Gastrocnemius medialis (tissue), 4 donors: ENCODE measurements around the gene MALRD1. TPM values are rescaled to one million over a fixed set of nuclear protein-coding genes. Genes with fewer than 3 reads are reported as not detected.

Experiments
- ATAC-seq, 2 donors: fragments of 150-250 bp; one replicate each; pipeline ENCODE4 v1.9.1; 2016
- DNase-seq, 2 donors: peaks; one replicate each; pipeline ENCODE4 v3.0.0-alpha.2; 2019
- H3K27ac ChIP-seq, 4 donors: fragments of 200-600 bp; sonication (generic); 1 replicate in 1 of 4; 2 replicates in 3 of 4; pipeline ENCODE4 v1.5.1; 2016 to 2018; ENCODE audit warnings: mild to moderate bottlenecking in 2 of 4, moderate library complexity in 1 of 4
- H3K27me3 ChIP-seq, 3 donors: fragments of 200-600 bp; sonication (generic) in 2 of 3; 1 replicate in 1 of 3; 2 replicates in 2 of 3; pipeline versions ENCODE4 v1.5.1 to v1.6.0; 2016 to 2019; ENCODE audit warnings: mild to moderate bottlenecking in 1 of 3, moderate library complexity in 1 of 3
- H3K36me3 ChIP-seq, 2 donors: fragments of 200-600 bp; sonication (generic) in 1 of 2; one replicate each; pipeline ENCODE4 v1.5.1; 2017 to 2018
- H3K4me1 ChIP-seq, 2 donors: fragments of 200-600 bp; sonication (generic) in 1 of 2; one replicate each; pipeline ENCODE4 v1.5.1; 2016 to 2017; ENCODE audit warnings: mild to moderate bottlenecking in 2 of 2
- H3K4me3 ChIP-seq, 4 donors: fragments of 200-600 bp; sonication (generic) in 3 of 4; 1 replicate in 1 of 4; 2 replicates in 3 of 4; pipeline ENCODE4 v1.5.1; 2016 to 2019; ENCODE audit warnings: mild to moderate bottlenecking in 2 of 4
- H3K9me3 ChIP-seq, 3 donors: fragments of 200-600 bp; sonication (generic) in 2 of 3; 1 replicate in 1 of 3; 2 replicates in 2 of 3; pipeline ENCODE4 v1.5.1; 2016 to 2019
- POLR2A ChIP-seq, 2 donors: fragments of 450-650 bp; IDR thresholded peaks; one replicate each; pipeline ENCODE4 v1.6.1; 2017; ENCODE audit warnings: antibody characterized with exemption in 2 of 2, mild to moderate bottlenecking in 2 of 2, moderate library complexity in 2 of 2
- in situ Hi-C, 4 donors: fragments of 200-750 bp; cut with MboI; loops; one replicate each; pipeline versions ENCODE4 v1.15.0 to v1.8.0; 2017; ENCODE audit warnings: low sequenced_read_pairs in 4 of 4
- intact Hi-C: fragments of 100-400 bp; cut with DNase I; formaldehyde crosslinking; loops from one replicate; pipeline ENCODE4 v1.15.1; 2023; ENCODE audit warnings: low total_unique reads
- total RNA-seq, 4 donors: library from RNA; depleted of rRNA; stranded (reverse); fragments of >200 nt; gene quantifications; one replicate each; pipeline versions ENCODE4 v1.1.0 to v1.2.3, GENCODE V29; 2016
- TF ChIP-seq, protein P1 (sequence below), 5 experiments: fragments of 450-650 bp in 3 of 5; fragments of 200-600 bp in 2 of 5; sonication (generic) in 2 of 5; IDR thresholded peaks in 4 of 5; conservative IDR thresholded peaks in 1 of 5; 1 replicate in 4 of 5; 2 replicates in 1 of 5; pipeline ENCODE4 v1.5.1; 2016 to 2019; ENCODE audit warnings: antibody characterized with exemption in 5 of 5, mild to moderate bottlenecking in 3 of 5, moderate library complexity in 3 of 5

MALRD1 gene
- total RNA-seq, 4 donors from 2014 or later: 0.75 TPM; not detected in 3

- ATAC-seq: no peak
- H3K4me3 ChIP-seq: no peak overlapping the region
- DNase-seq: no peak
- no peaks in the 10 kb centered on the region for H3K27me3 ChIP-seq
- H3K9me3 ChIP-seq: peaks cover 0 to 7% (median 0%) of the 10 kb centered on the region in 3 donors
- H3K36me3 ChIP-seq: no peaks in the 10 kb centered on the region
- no peaks in the 10 kb centered on the region for H3K4me1 ChIP-seq
- in situ Hi-C loops: no loop called here
- no peak overlapping the region for H3K27ac ChIP-seq
- intact Hi-C loops: no loop called here
- TF ChIP-seq, protein P1, sequence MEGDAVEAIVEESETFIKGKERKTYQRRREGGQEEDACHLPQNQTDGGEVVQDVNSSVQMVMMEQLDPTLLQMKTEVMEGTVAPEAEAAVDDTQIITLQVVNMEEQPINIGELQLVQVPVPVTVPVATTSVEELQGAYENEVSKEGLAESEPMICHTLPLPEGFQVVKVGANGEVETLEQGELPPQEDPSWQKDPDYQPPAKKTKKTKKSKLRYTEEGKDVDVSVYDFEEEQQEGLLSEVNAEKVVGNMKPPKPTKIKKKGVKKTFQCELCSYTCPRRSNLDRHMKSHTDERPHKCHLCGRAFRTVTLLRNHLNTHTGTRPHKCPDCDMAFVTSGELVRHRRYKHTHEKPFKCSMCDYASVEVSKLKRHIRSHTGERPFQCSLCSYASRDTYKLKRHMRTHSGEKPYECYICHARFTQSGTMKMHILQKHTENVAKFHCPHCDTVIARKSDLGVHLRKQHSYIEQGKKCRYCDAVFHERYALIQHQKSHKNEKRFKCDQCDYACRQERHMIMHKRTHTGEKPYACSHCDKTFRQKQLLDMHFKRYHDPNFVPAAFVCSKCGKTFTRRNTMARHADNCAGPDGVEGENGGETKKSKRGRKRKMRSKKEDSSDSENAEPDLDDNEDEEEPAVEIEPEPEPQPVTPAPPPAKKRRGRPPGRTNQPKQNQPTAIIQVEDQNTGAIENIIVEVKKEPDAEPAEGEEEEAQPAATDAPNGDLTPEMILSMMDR (IDR thresholded peaks at IDR 0.05 in 4 of 5, conservative IDR thresholded peaks at IDR 0.05 in 1 of 5): no peak
- no peak for TF ChIP-seq POLR2A (IDR thresholded peaks at IDR 0.05)
Measured at GRCh38 chr10:19663344-19663743, 614.7 kb downstream of the MALRD1 start.

GRCh38 chr10:19668116-19668515, 619.5 kb downstream of the MALRD1 start:
- DNase-seq (no peak), ATAC-seq (no peak)
- no peaks in the 10 kb centered on the region for H3K4me1 ChIP-seq
- H3K27me3 ChIP-seq: no peaks in the 10 kb centered on the region
- in situ Hi-C loops (no loop called here), intact Hi-C loops (no loop called here)
- TF ChIP-seq POLR2A (IDR thresholded peaks at IDR 0.05): no peak
- TF ChIP-seq, protein P1 (IDR thresholded peaks at IDR 0.05 in 4 of 5, conservative IDR thresholded peaks at IDR 0.05 in 1 of 5): no peak
- no peaks in the 10 kb centered on the region for H3K36me3 ChIP-seq
- H3K9me3 ChIP-seq: no peaks in the 10 kb centered on the region
- no peak overlapping the region for H3K27ac ChIP-seq
- H3K4me3 ChIP-seq: no peak overlapping the region

DNA sequence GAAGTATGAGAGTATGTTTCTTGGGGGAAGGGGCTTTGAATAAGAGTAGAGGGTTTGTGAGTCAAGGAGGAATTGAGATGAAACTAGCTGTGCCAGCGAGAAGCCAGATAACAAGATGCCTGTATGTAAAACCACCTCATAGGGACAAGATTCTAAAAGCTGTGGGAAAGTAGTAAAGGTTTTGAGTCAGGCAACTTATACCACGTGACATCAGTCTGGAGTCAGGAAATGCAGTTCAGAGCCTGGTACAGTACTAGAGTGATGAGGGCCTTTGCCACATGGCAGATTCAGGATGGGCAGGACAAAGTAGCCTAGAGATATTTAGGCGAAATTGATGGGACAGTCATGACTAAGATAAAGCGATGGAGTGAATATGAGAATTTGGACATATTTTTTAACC, 627.5 kb downstream of the MALRD1 start:
- in situ Hi-C loops (no loop called here), intact Hi-C loops (no loop called here)
- ATAC-seq (no peak), DNase-seq (no peak)
- Histone ChIP-seq H3K27me3 (no peaks in the 10 kb centered on the region), H3K36me3 (no peaks in the 10 kb centered on the region), H3K9me3 (no peaks in the 10 kb centered on the region), H3K4me3 (no peak overlapping the region), H3K27ac (no peak overlapping the region), H3K4me1 (no peaks in the 10 kb centered on the region)
- no peak for TF ChIP-seq POLR2A (IDR thresholded peaks at IDR 0.05)
- TF ChIP-seq, protein P1 (IDR thresholded peaks at IDR 0.05 in 4 of 5, conservative IDR thresholded peaks at IDR 0.05 in 1 of 5): no peak

DNA sequence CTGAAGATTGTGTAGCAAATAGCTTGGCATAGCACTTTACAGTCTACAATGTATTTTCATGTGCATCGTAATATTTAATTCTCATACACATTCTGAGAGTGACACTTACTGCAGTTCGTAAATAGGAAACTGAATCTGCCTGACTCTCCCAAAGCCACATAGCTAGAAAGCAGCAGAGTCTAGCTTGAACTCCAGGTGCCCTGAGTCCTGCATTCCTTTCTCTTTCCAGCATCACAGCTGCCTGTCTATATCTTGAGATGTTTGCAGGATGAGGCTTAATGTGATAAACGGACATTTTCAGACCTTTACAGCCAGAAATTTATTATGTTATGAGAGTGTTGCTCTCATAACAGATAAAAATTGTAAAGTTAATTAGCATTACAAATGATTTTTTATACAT, 634.8 kb downstream of the MALRD1 start:
- TF ChIP-seq, protein P1 (IDR thresholded peaks at IDR 0.05 in 4 of 5, conservative IDR thresholded peaks at IDR 0.05 in 1 of 5): no peak
- no peak for TF ChIP-seq POLR2A (IDR thresholded peaks at IDR 0.05)
- no peaks in the 10 kb centered on the region for H3K9me3 ChIP-seq
- DNase-seq (no peak), ATAC-seq (no peak)
- intact Hi-C loops (loop anchor here (10.0 kb wide), 1 partner anchor 199 kb away; no protein-coding TSS in a partner anchor), in situ Hi-C loops (no loop called here)
- H3K27me3 ChIP-seq: no peaks in the 10 kb centered on the region
- no peaks in the 10 kb centered on the region for H3K4me1 ChIP-seq
- no peak overlapping the region for H3K4me3 ChIP-seq
- H3K36me3 ChIP-seq: no peaks in the 10 kb centered on the region
- no peak overlapping the region for H3K27ac ChIP-seq

DNA sequence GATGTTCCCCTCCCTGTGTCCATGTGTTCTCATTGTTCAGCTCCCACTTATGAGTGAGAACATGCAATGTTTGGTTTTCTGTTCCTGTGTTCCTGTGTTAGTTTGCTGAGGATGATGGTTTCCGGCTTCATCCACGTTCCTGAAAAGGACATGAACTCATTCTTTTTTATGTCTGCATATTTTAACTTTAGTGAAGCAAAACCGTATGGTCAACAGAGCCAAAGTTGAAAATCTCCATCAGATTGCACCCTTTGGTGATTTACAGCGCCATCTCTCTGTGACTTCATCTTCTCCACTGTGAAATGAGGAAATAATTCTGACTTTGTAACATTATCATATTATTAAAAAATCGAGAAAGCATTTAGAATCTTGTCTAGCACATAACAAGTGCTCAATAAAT, 635.4 kb downstream of the MALRD1 start:
- no peak for TF ChIP-seq POLR2A (IDR thresholded peaks at IDR 0.05)
- TF ChIP-seq, protein P1 (IDR thresholded peaks at IDR 0.05 in 4 of 5, conservative IDR thresholded peaks at IDR 0.05 in 1 of 5): no peak
- no peaks in the 10 kb centered on the region for H3K9me3 ChIP-seq
- ATAC-seq (no peak), DNase-seq (no peak)
- no peaks in the 10 kb centered on the region for H3K27me3 ChIP-seq
- H3K27ac ChIP-seq: no peak overlapping the region
- no peaks in the 10 kb centered on the region for H3K36me3 ChIP-seq
- intact Hi-C loops (loop anchor here (10.0 kb wide), 1 partner anchor 199 kb away; no protein-coding TSS in a partner anchor), in situ Hi-C loops (no loop called here)
- no peaks in the 10 kb centered on the region for H3K4me1 ChIP-seq
- H3K4me3 ChIP-seq: no peak overlapping the region
